Sigmoid colon (tissue), 7 donors: ENCODE measurements around the gene EXO5. TPM values are rescaled to one million over a fixed set of nuclear protein-coding genes. Genes with fewer than 3 reads are reported as not detected.
"Not testable (repeated sequence)": the region's sequence is repeated elsewhere in the genome, so short reads cannot be mapped to it uniquely, and the experiment has no call there.

Experiments
- DNase-seq: peaks from one replicate; pipeline ENCODE4 v3.0.0-alpha.2; 2019
- H3K27ac ChIP-seq, 4 donors: fragments of 200-600 bp; sonication (generic); one replicate each; pipeline ENCODE4 v1.5.1; 2016 to 2019; ENCODE audit warnings: mild to moderate bottlenecking in 1 of 4
- H3K27me3 ChIP-seq, 3 donors: fragments of 200-600 bp; sonication (generic); one replicate each; pipeline ENCODE4 v1.5.1; 2019; ENCODE audit warnings: mild to moderate bottlenecking in 1 of 3
- H3K36me3 ChIP-seq, 4 donors: fragments of 200-600 bp; sonication (generic); one replicate each; pipeline ENCODE4 v1.5.1; 2016 to 2019
- H3K4me1 ChIP-seq, 4 donors: fragments of 200-600 bp; sonication (generic); one replicate each; pipeline ENCODE4 v1.5.1; 2017 to 2019
- H3K4me3 ChIP-seq, 4 donors: fragments of 200-600 bp; sonication (generic); one replicate each; pipeline ENCODE4 v1.5.1; 2017 to 2019; ENCODE audit warnings: mild to moderate bottlenecking in 2 of 4, moderate library complexity in 1 of 4
- H3K9me3 ChIP-seq, 4 donors: fragments of 200-600 bp in 3 of 4; sonication (generic) in 3 of 4; one replicate each; pipeline versions ENCODE4 v1.5.1 to v1.6.1; 2013 to 2019
- EP300 ChIP-seq, 4 donors: sonication (generic); formaldehyde crosslinking; IDR thresholded peaks; one replicate each; pipeline ENCODE4 v1.6.1; 2017; ENCODE audit warnings: antibody characterized with exemption in 4 of 4
- POLR2A ChIP-seq, 2 donors: fragments of 450-650 bp; IDR thresholded peaks; one replicate each; pipeline ENCODE4 v1.6.1; 2016; ENCODE audit warnings: antibody characterized with exemption in 2 of 2, mild to moderate bottlenecking in 2 of 2, moderate library complexity in 2 of 2
- POLR2AphosphoS5 ChIP-seq, 4 donors: sonication (generic); formaldehyde crosslinking; IDR thresholded peaks; one replicate each; pipeline ENCODE4 v1.6.1; 2017; ENCODE audit warnings: antibody characterized with exemption in 4 of 4
- WGBS, 2 donors: extraction: QIAGEN DNeasy Blood & Tissue Kit; methylation state at CpG; one replicate each; pipeline ENCODE4 v1.1.7; 2013; 5-methylcytosine and 5-hydroxymethylcytosine counted together
- intact Hi-C: fragments of 100-400 bp; cut with DNase I; formaldehyde crosslinking; loops from one replicate; pipeline ENCODE4 v1.15.1; 2023
- polyA plus RNA-seq, 3 donors: library from polyadenylated mRNA; stranded (reverse); fragments of 200-250 nt; gene quantifications; one replicate each; pipeline ENCODE4 v1.2.3, GENCODE V29; 2013
- total RNA-seq, 4 donors: library from RNA; depleted of rRNA; stranded (reverse); fragments of >200 nt; gene quantifications; one replicate each; pipeline ENCODE4 v1.1.0, GENCODE V29; 2016
- TF ChIP-seq, protein P1 (sequence below), 4 experiments: fragments of 450-650 bp in 3 of 4; fragments of 200-600 bp in 1 of 4; IDR thresholded peaks; one replicate each; pipeline ENCODE4 v1.5.1; 2016 to 2019; ENCODE audit warnings: antibody characterized with exemption in 4 of 4, mild to moderate bottlenecking in 3 of 4, moderate library complexity in 2 of 4
- donor health status: healthy with polysubstance abuse.
- donor health status: Bipolar disorder and iron deficiency.
- donor health status: healthy.

The EXO5 gene
- total and polyA plus RNA-seq, 7 donors, result 1.2 to 8.6 (median 6.8) TPM

DNA sequence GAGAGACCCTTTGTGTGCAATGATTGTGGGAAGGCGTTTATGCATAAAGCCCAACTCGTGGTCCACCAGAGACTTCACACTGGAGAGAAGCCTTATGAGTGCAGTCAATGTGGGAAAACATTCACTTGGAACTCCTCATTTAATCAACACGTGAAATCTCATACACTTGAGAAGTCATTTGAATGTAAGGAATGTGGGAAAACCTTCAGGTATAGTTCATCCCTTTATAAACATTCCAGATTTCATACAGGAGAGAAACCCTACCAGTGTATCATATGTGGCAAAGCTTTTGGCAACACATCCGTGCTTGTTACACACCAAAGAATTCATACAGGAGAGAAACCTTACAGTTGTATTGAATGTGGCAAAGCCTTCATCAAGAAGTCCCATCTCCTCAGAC, 38.4 kb downstream of the EXO5 start:
- no peak overlapping the region for H3K4me3 ChIP-seq
- DNase-seq, result no peak
- intact Hi-C loops, result no loop called here
- peaks cover 0 to 11% (median 7%) of the 10 kb centered on the region in 4 donors for H3K9me3 ChIP-seq
- H3K27ac ChIP-seq, result no peak overlapping the region
- TF ChIP-seq POLR2A (IDR thresholded peaks at IDR 0.05), result no peak
- TF ChIP-seq, protein P1, sequence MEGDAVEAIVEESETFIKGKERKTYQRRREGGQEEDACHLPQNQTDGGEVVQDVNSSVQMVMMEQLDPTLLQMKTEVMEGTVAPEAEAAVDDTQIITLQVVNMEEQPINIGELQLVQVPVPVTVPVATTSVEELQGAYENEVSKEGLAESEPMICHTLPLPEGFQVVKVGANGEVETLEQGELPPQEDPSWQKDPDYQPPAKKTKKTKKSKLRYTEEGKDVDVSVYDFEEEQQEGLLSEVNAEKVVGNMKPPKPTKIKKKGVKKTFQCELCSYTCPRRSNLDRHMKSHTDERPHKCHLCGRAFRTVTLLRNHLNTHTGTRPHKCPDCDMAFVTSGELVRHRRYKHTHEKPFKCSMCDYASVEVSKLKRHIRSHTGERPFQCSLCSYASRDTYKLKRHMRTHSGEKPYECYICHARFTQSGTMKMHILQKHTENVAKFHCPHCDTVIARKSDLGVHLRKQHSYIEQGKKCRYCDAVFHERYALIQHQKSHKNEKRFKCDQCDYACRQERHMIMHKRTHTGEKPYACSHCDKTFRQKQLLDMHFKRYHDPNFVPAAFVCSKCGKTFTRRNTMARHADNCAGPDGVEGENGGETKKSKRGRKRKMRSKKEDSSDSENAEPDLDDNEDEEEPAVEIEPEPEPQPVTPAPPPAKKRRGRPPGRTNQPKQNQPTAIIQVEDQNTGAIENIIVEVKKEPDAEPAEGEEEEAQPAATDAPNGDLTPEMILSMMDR (IDR thresholded peaks at IDR 0.05), result no peak
- no peak for TF ChIP-seq EP300 (IDR thresholded peaks at IDR 0.05)
- TF ChIP-seq POLR2AphosphoS5 (IDR thresholded peaks at IDR 0.05), result no peak
- no peaks in the 10 kb centered on the region for H3K27me3 ChIP-seq
- 97% methylated on average over 4 of the region's 4 CpGs for WGBS, 2 donors
- no peaks in the 10 kb centered on the region for H3K4me1 ChIP-seq
- peaks cover 0 to 56% (median 26%) of the 10 kb centered on the region in 4 donors for H3K36me3 ChIP-seq

DNA sequence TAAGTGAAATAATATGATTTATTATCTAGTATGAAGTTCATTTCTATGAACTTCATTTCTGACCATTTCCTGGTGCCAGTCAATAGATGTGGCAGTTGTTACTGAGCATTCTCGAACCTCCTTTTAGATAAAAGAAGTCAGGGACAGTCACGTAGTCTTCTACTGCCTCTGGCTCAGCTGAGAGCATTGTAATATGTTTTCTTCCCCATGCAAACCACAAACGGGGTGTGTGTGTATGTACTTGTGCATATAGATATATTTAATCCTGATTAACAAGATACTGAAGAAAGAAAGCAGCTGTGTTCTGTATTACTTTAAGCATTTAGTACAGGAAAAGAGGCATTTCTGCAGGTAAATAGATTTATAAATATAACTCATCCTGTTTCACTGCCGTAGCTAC, 44.5 kb downstream of the EXO5 start:
- TF ChIP-seq, protein P1 (IDR thresholded peaks at IDR 0.05), result no peak
- TF ChIP-seq POLR2A (IDR thresholded peaks at IDR 0.05), result no peak
- TF ChIP-seq EP300 (IDR thresholded peaks at IDR 0.05), result no peak
- TF ChIP-seq POLR2AphosphoS5 (IDR thresholded peaks at IDR 0.05), result no peak
- H3K27me3 ChIP-seq, result no peaks in the 10 kb centered on the region
- 64 to 73% methylated on average over 4 of the region's 4 CpGs for WGBS, 2 donors
- intact Hi-C loops, result no loop called here
- no peak overlapping the region for H3K27ac ChIP-seq
- no peaks in the 10 kb centered on the region for H3K9me3 ChIP-seq
- no peak for DNase-seq
- H3K4me1 ChIP-seq, result no peaks in the 10 kb centered on the region
- H3K4me3 ChIP-seq, result no peak overlapping the region
- H3K36me3 ChIP-seq, result no peaks in the 10 kb centered on the region

GRCh38 chr1:40554807-40555206, 46.2 kb downstream of the EXO5 start:
- H3K36me3 ChIP-seq, H3K27ac ChIP-seq, H3K9me3 ChIP-seq, intact Hi-C loops, H3K27me3 ChIP-seq, DNase-seq, H3K4me3 ChIP-seq, H3K4me1 ChIP-seq: not testable (repeated sequence)
- WGBS, 2 donors, result 84 to 91% methylated on average over 7 of the region's 7 CpGs

GRCh38 chr1:40556121-40556520, 47.6 kb downstream of the EXO5 start:
- WGBS, 2 donors, result 71 to 86% methylated on average over 5 of the region's 5 CpGs
- intact Hi-C loops, result no loop called here
- H3K4me3 ChIP-seq, result no peak overlapping the region
- no peaks in the 10 kb centered on the region for H3K4me1 ChIP-seq
- no peak for TF ChIP-seq POLR2A (IDR thresholded peaks at IDR 0.05)
- TF ChIP-seq EP300 (IDR thresholded peaks at IDR 0.05), result no peak
- no peak for TF ChIP-seq POLR2AphosphoS5 (IDR thresholded peaks at IDR 0.05)
- no peaks in the 10 kb centered on the region for H3K9me3 ChIP-seq
- H3K27ac ChIP-seq, result no peak overlapping the region
- H3K36me3 ChIP-seq, result no peaks in the 10 kb centered on the region
- no peak for DNase-seq
- no peaks in the 10 kb centered on the region for H3K27me3 ChIP-seq

- H3K27me3 ChIP-seq, H3K36me3 ChIP-seq, DNase-seq, H3K4me1 ChIP-seq, H3K9me3 ChIP-seq, H3K27ac ChIP-seq, intact Hi-C loops, H3K4me3 ChIP-seq: not testable (repeated sequence)
- 86 to 95% methylated on average over 1 of the region's 1 CpG for WGBS, 2 donors
Observed at GRCh38 chr1:40558241-40558640, 49.7 kb downstream of the EXO5 start.

DNA sequence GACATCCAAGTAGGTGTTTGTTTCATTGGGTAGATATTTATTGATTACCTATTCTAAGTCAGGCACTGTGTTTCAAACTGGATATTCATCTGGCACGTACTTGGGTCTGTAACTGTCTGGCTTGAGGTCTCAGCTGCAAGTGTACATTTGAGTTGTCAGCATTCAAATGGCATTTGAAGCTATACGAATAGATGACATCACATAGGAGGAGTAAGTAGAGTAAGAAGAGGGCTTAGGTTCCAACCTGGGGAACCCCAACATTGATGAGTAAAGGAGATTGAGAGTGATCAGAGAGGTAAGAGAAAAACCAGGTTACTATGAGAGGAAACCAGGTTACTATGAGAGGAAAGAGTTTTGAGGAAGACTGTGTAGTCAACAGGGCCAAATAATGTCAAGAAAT, 53.6 kb downstream of the EXO5 start:
- no peak overlapping the region for H3K27ac ChIP-seq
- TF ChIP-seq EP300 (IDR thresholded peaks at IDR 0.05), result no peak
- no peak for TF ChIP-seq POLR2AphosphoS5 (IDR thresholded peaks at IDR 0.05)
- TF ChIP-seq POLR2A (IDR thresholded peaks at IDR 0.05), result no peak
- TF ChIP-seq, protein P1 (IDR thresholded peaks at IDR 0.05), result no peak
- 87 to 88% methylated on average over 2 of the region's 2 CpGs for WGBS, 2 donors
- no peak for DNase-seq
- intact Hi-C loops, result no loop called here
- H3K36me3 ChIP-seq, result no peaks in the 10 kb centered on the region
- no peaks in the 10 kb centered on the region for H3K4me1 ChIP-seq
- H3K4me3 ChIP-seq, result no peak overlapping the region
- H3K9me3 ChIP-seq, result no peaks in the 10 kb centered on the region
- no peaks in the 10 kb centered on the region for H3K27me3 ChIP-seq
